K562 (cell line): ENCODE data around the gene RCOR1.

Experiments
- CHD2 ChIP-seq: IDR thresholded peaks from 2 replicates; pipeline ENCODE4 v1.6.1; 2011; ENCODE audit warnings: low read depth, low read length
- PML ChIP-seq: IDR thresholded peaks from 2 replicates; pipeline ENCODE4 v1.6.1; 2012; ENCODE audit warnings: low read length, inconsistent platforms
- POLR2G ChIP-seq: fragments of 200-400 bp; formaldehyde crosslinking; IDR thresholded peaks from 2 replicates; pipeline ENCODE4 v1.6.1; 2017; ENCODE audit warnings: low read depth, mild to moderate bottlenecking, antibody characterized with exemption, low read length, moderate library complexity
- YY1 ChIP-seq, 3 experiments: IDR thresholded peaks; 2 replicates each; pipeline ENCODE4 v1.6.1; 2011; ENCODE audit warnings: low read length in 2 of 3, mild to moderate bottlenecking in 2 of 3, moderate library complexity in 2 of 3, borderline replicate concordance in 1 of 3, control low read depth in 1 of 3, low read depth in 1 of 3; ENCODE audit not compliant: insufficient read depth in 3 of 3, insufficient replicate concordance in 2 of 3, control insufficient read depth in 1 of 3, insufficient read length in 1 of 3; ENCODE audit errors: extremely low read depth in 1 of 3
- TF ChIP-seq, protein P1 (sequence below): sonication (generic); formaldehyde crosslinking; IDR thresholded peaks from 2 replicates; pipeline ENCODE4 v1.8.0; 2022; ENCODE audit warnings: missing genetic modification reagents, mild to moderate bottlenecking, borderline replicate concordance
- TF ChIP-seq, protein P2 (sequence below), 3 experiments: IDR thresholded peaks in 2 of 3; conservative IDR thresholded peaks in 1 of 3; 2 replicates each; pipeline ENCODE4 v1.5.1; 2011 to 2012; ENCODE audit warnings: low read length in 3 of 3, mild to moderate bottlenecking in 3 of 3, control low read depth in 2 of 3, improper control_type of control experiment in 1 of 3, inconsistent platforms in 1 of 3, low read depth in 1 of 3, mixed read lengths in 1 of 3, moderate library complexity in 1 of 3; ENCODE audit not compliant: insufficient read depth in 2 of 3
- TF ChIP-seq, protein P3 (sequence below), 2 experiments: fragments of 200-800 bp in 1 of 2; sonication (Bioruptor generic) in 1 of 2; sonication (generic) in 1 of 2; formaldehyde crosslinking in 1 of 2; IDR thresholded peaks in 1 of 2; conservative IDR thresholded peaks in 1 of 2; 2 replicates each; pipeline versions ENCODE4 v1.5.0 to v1.6.1; 2016 to 2020; ENCODE audit warnings: missing compliant biosample characterization in 1 of 2, missing genetic modification characterization in 1 of 2, missing genetic modification reagents in 1 of 2
- TF ChIP-seq, protein P4 (sequence below): sonication (generic); formaldehyde crosslinking; IDR thresholded peaks from 2 replicates; pipeline ENCODE4 v1.8.1; 2023; ENCODE audit warnings: mild to moderate bottlenecking, missing genetic modification reagents, moderate library complexity
- TF ChIP-seq, protein P5 (sequence below): fragments of 250-450 bp; sonication (Bioruptor Pico); IDR thresholded peaks from 2 replicates; pipeline ENCODE4 v1.8.0; 2021; ENCODE audit warnings: moderate library complexity, mild to moderate bottlenecking, inconsistent platforms

DNA sequence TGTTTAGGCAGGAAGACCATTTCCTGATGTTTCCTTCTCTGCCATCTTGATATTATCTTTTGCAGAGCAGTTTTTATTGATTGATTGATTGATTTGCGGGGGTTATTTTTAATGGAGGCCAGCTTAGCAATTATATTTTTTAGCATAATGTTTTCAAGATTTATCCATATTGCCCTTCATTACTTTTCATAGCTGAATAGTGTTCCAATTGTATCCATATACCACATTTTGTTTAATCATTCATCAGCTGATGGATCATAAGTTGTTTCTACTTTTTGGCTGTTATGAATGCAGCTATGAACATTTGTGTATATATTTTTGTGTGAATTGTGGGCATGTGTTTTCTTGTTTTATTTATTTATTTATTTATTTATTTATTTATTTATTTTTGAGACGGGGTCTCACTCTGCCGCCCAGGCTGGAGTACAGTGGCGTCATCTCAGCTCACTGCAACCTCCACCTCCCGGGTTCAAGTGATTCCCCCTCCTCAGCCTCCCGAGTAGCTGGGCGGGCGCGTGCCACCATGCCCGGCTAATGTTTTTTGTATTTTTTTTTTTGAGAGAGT is 20.9 kb upstream of the RCOR1 start:
- TF ChIP-seq, protein P1, sequence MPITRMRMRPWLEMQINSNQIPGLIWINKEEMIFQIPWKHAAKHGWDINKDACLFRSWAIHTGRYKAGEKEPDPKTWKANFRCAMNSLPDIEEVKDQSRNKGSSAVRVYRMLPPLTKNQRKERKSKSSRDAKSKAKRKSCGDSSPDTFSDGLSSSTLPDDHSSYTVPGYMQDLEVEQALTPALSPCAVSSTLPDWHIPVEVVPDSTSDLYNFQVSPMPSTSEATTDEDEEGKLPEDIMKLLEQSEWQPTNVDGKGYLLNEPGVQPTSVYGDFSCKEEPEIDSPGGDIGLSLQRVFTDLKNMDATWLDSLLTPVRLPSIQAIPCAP (CRISPR knock-in tag): no peak
- TF ChIP-seq YY1 (IDR thresholded peaks at IDR 0.05; ENCODE audit: borderline replicate concordance in 1 of 3, control insufficient read depth in 1 of 3, extremely low read depth in 1 of 3, insufficient read depth in 3 of 3, insufficient read length in 1 of 3, insufficient replicate concordance in 2 of 3, low read depth in 1 of 3, low read length in 2 of 3) (no peak), POLR2G (no peak), PML (no peak), CHD2 (no peak)
- TF ChIP-seq, protein P2, sequence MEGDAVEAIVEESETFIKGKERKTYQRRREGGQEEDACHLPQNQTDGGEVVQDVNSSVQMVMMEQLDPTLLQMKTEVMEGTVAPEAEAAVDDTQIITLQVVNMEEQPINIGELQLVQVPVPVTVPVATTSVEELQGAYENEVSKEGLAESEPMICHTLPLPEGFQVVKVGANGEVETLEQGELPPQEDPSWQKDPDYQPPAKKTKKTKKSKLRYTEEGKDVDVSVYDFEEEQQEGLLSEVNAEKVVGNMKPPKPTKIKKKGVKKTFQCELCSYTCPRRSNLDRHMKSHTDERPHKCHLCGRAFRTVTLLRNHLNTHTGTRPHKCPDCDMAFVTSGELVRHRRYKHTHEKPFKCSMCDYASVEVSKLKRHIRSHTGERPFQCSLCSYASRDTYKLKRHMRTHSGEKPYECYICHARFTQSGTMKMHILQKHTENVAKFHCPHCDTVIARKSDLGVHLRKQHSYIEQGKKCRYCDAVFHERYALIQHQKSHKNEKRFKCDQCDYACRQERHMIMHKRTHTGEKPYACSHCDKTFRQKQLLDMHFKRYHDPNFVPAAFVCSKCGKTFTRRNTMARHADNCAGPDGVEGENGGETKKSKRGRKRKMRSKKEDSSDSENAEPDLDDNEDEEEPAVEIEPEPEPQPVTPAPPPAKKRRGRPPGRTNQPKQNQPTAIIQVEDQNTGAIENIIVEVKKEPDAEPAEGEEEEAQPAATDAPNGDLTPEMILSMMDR (IDR thresholded peaks at IDR 0.05 in 2 of 3, conservative IDR thresholded peaks at IDR 0.05 in 1 of 3; ENCODE audit: insufficient read depth in 2 of 3, low read depth in 1 of 3, low read length in 3 of 3): no peak
- TF ChIP-seq, protein P3, sequence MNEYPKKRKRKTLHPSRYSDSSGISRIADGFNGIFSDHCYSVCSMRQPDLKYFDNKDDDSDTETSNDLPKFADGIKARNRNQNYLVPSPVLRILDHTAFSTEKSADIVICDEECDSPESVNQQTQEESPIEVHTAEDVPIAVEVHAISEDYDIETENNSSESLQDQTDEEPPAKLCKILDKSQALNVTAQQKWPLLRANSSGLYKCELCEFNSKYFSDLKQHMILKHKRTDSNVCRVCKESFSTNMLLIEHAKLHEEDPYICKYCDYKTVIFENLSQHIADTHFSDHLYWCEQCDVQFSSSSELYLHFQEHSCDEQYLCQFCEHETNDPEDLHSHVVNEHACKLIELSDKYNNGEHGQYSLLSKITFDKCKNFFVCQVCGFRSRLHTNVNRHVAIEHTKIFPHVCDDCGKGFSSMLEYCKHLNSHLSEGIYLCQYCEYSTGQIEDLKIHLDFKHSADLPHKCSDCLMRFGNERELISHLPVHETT (CRISPR knock-in tag; conservative IDR thresholded peaks at IDR 0.05 in 1 of 2, IDR thresholded peaks at IDR 0.05 in 1 of 2): no peak
- TF ChIP-seq, protein P4, sequence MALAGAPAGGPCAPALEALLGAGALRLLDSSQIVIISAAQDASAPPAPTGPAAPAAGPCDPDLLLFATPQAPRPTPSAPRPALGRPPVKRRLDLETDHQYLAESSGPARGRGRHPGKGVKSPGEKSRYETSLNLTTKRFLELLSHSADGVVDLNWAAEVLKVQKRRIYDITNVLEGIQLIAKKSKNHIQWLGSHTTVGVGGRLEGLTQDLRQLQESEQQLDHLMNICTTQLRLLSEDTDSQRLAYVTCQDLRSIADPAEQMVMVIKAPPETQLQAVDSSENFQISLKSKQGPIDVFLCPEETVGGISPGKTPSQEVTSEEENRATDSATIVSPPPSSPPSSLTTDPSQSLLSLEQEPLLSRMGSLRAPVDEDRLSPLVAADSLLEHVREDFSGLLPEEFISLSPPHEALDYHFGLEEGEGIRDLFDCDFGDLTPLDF: no peak
- TF ChIP-seq, protein P5, sequence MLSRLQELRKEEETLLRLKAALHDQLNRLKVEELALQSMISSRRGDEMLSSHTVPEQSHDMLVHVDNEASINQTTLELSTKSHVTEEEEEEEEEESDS (CRISPR knock-in tag): no peak
